ENCODE data around the gene ZNF236.

DNA sequence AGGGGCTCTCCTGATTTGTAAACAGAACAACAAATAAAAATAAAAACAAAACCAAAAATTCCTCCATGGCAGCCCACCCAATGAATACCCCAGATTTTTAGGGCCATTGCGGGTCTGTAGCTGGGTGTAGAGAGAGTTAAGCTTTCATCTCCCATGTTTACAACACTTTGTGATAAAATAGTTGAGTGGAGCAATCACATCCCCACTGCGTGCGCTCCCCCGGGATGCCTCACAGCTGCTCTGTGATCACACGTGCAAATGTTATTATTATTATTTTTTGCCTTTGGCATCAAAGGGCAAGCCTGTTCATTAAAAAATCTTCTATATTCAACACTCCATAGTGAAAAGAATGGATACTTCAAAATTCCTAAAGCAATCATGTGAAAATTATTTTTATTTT is 192.2 kb downstream of the ZNF236 start:
- TF ChIP-seq CTCF (IDR thresholded peaks at IDR 0.05) (no peak), POLR2AphosphoS5 (IDR thresholded peaks at IDR 0.05) (no peak), POLR2A (IDR thresholded peaks at IDR 0.05) (no peak), EP300 (IDR thresholded peaks at IDR 0.05) (no peak)

All from suprapubic skin (tissue), 4 donors.